MM.1S (cell line): ENCODE results near the gene CASZ1.

Experiments used
- EZH2phosphoT487 ChIP-seq: fragments of 300-600 bp; sonication (generic); IDR thresholded peaks from 2 replicates; pipeline ENCODE4 v1.6.1; 2018; ENCODE audit warnings: antibody characterized with exemption, low read length
- TF ChIP-seq, protein P1 (sequence below): fragments of 300-600 bp; sonication (generic); IDR thresholded peaks from 2 replicates; pipeline ENCODE4 v1.5.1; 2016; ENCODE audit warnings: antibody characterized with exemption, low read length, mixed read lengths

DNA sequence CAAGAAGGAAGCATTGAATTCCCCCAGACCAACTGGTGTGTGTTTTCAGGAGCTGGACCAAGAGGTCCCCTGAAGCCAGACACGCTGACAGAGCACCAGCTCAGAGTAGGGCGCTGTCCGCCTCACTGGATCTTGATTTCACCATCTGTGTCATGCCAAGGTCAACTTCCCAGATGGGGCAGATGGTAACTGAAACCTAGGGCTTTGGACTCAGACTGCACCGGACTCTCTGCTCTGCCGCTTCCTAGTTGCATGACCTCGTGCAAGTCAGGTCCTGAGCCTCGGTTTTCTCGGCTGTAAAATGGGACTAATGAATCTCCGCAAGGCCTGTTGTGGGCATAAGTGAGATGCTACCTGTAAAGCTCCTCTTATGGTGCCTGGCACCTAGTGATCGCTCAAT lies 17.9 kb upstream of the CASZ1 start:
- TF ChIP-seq EZH2phosphoT487: no peak
- TF ChIP-seq, protein P1, sequence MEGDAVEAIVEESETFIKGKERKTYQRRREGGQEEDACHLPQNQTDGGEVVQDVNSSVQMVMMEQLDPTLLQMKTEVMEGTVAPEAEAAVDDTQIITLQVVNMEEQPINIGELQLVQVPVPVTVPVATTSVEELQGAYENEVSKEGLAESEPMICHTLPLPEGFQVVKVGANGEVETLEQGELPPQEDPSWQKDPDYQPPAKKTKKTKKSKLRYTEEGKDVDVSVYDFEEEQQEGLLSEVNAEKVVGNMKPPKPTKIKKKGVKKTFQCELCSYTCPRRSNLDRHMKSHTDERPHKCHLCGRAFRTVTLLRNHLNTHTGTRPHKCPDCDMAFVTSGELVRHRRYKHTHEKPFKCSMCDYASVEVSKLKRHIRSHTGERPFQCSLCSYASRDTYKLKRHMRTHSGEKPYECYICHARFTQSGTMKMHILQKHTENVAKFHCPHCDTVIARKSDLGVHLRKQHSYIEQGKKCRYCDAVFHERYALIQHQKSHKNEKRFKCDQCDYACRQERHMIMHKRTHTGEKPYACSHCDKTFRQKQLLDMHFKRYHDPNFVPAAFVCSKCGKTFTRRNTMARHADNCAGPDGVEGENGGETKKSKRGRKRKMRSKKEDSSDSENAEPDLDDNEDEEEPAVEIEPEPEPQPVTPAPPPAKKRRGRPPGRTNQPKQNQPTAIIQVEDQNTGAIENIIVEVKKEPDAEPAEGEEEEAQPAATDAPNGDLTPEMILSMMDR: no peak
